NB4 (cell line): ENCODE data around the gene NDUFA9.

Experiments
- DNase-seq: peaks from one replicate; pipeline ENCODE4 v3.0.0; 2010; ENCODE audit warnings: low read depth
- H3K4me3 ChIP-seq: one replicate; pipeline ENCODE4 v1.5.1; 2011; ENCODE audit warnings: mild to moderate bottlenecking, low read depth, low read length, moderate library complexity
- MYC ChIP-seq: IDR thresholded peaks from 2 replicates; pipeline ENCODE4 v1.6.1; 2011; ENCODE audit warnings: low read depth, low read length
- POLR2A ChIP-seq: IDR thresholded peaks from 2 replicates; pipeline ENCODE4 v1.6.1; 2011; ENCODE audit warnings: mild to moderate bottlenecking; ENCODE audit not compliant: insufficient read length; ENCODE audit errors: extremely low read depth
- TF ChIP-seq, protein P1 (sequence below): IDR thresholded peaks from one replicate; pipeline ENCODE4 v1.5.1; 2012; ENCODE audit warnings: low read depth, low read length
- TF ChIP-seq, protein P2 (sequence below): IDR thresholded peaks from 2 replicates; pipeline ENCODE4 v1.6.1; 2011; ENCODE audit warnings: low read depth, low read length

Gene NDUFA9

DNA sequence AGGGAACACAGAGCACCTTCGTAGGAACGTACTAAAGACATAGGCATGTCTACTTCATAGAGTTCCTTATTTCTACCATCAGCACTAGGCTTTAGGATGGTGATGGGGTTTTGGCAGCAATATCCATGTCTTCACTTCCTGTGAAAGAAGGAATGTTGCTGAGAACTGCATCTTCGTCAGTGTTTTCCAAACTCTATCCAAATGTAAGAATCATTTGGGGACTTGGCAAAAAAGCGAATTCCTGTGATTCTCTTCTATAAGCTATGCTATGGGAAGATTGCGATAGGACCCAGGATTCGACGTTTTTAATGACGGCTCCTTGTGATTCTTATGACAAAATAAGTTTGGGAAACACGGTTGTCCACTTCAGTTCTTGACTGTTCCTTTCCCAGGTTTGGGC lies 39.8 kb upstream of the NDUFA9 start:
- H3K4me3 ChIP-seq = no peak overlapping the region
- TF ChIP-seq MYC (no peak), POLR2A (no peak)
- TF ChIP-seq, protein P1, sequence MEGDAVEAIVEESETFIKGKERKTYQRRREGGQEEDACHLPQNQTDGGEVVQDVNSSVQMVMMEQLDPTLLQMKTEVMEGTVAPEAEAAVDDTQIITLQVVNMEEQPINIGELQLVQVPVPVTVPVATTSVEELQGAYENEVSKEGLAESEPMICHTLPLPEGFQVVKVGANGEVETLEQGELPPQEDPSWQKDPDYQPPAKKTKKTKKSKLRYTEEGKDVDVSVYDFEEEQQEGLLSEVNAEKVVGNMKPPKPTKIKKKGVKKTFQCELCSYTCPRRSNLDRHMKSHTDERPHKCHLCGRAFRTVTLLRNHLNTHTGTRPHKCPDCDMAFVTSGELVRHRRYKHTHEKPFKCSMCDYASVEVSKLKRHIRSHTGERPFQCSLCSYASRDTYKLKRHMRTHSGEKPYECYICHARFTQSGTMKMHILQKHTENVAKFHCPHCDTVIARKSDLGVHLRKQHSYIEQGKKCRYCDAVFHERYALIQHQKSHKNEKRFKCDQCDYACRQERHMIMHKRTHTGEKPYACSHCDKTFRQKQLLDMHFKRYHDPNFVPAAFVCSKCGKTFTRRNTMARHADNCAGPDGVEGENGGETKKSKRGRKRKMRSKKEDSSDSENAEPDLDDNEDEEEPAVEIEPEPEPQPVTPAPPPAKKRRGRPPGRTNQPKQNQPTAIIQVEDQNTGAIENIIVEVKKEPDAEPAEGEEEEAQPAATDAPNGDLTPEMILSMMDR = no peak
- TF ChIP-seq, protein P2, sequence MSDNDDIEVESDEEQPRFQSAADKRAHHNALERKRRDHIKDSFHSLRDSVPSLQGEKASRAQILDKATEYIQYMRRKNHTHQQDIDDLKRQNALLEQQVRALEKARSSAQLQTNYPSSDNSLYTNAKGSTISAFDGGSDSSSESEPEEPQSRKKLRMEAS = no peak
- no peak for DNase-seq

DNA sequence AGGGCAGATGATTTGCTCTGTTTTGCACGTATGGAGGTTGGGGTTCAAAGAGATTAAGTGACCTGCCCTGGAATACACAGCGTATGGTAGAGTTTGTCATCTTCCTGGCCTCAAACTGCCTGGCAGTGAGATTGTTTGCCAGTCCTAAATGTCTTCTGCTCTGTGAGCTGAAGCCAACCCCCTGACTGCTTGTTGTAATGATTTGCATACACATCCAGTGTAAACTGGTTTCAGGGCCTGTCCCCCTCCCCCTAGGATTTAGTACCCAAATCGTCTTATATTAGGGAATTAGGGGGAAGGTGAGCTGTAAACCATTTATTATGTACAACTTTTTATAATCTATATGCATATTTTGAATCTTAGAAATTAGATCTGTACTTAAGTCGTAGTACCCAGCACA lies 38.4 kb upstream of the NDUFA9 start:
- no peak overlapping the region for H3K4me3 ChIP-seq
- no peak for DNase-seq
- TF ChIP-seq, protein P2 = no peak
- TF ChIP-seq MYC (no peak), POLR2A (no peak)
- TF ChIP-seq, protein P1 = no peak

DNA sequence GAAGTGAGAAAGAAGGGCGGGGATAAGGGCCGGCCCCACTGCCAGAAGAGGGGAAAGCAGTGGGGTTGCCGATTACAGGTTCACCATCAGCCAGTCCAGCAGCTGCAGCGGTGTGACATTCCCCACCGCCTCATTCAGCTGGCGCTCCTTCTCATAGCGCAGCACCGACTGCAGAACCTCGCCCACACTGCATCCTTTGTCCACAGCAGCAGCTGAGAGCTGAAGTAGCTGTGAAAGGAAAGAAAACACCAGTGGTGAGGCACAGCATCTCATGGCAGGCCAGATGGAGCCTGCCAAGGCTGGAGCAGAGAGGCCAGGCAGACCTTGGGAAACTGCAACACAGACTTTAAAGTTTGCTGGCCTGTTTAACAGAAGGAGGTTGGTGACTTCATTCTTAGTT lies 33.2 kb upstream of the NDUFA9 start:
- no peak overlapping the region for H3K4me3 ChIP-seq
- DNase-seq = no peak
- TF ChIP-seq, protein P1 = no peak
- TF ChIP-seq POLR2A (no peak), MYC (no peak)
- TF ChIP-seq, protein P2 = no peak

DNA sequence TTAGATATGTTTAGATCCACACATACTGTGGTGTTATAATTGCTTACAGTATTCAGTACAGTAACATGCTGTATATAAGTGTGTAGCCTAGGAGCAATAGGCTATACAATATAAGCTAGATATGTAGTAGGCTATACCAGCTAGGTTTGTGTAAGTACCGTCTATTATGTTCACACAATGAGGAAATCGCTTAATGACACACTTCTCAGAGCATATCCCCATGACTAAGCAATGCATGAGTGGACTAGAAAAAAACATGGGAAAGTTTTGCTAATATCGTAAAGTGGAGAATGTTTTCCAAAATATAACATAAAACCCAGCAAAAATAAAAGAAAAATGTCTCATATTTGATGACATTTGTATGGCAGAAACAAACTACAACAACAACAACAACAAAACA lies 27.4 kb upstream of the NDUFA9 start:
- DNase-seq = no peak
- H3K4me3 ChIP-seq = no peak overlapping the region
- TF ChIP-seq, protein P2 = no peak
- no peak for TF ChIP-seq POLR2A
- TF ChIP-seq, protein P1 = no peak
- no peak for TF ChIP-seq MYC

DNA sequence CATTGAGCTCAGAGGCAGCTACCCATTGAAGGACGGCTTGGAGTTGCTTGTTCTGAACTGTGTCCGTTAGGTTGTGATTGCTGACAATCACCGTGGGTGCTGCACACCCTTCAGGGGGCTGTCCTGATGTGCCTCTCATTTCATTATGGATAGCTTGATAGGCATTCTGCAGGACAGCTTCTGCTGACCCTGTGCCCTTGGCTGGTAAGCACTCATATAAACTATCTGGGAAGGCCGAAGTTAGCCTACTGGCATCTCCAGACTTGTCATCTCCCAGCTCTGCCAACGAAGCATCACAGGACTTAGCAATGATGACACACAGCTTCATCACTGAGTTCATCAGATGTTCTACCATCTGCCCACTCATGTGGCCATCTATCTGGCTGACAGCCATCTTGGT lies 22.4 kb upstream of the NDUFA9 start:
- no peak overlapping the region for H3K4me3 ChIP-seq
- TF ChIP-seq, protein P1 = no peak
- TF ChIP-seq MYC (no peak), POLR2A (no peak)
- TF ChIP-seq, protein P2 = no peak
- DNase-seq = no peak

DNA sequence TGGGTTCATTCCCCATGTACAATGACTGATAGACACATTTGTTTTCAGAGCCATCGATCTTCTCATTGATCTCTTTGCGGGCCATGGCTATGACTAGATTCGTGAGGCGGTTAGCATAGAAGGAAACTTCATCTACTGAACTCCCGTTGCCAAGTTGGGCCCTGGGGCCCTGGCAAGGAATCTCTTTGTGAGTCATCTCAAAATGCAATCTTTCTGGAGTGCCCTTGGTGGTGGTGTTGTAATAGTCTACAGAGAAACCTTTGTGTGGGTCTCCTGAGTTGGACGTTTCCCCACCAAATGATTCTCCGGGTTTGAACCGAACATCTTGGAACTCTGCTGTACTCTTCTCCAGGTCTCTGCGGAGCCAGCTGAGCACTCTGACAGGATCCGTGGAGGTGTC lies 20.5 kb upstream of the NDUFA9 start:
- no peak for TF ChIP-seq MYC
- no peak for TF ChIP-seq POLR2A
- TF ChIP-seq, protein P1 = no peak
- TF ChIP-seq, protein P2 = no peak
- no peak overlapping the region for H3K4me3 ChIP-seq
- no peak for DNase-seq
